B cell (primary cell): ENCODE measurements around the gene PTPN1.

Experiments
- CTCF ChIP-seq: fragments of 200-600 bp; IDR thresholded peaks from one replicate; pipeline ENCODE4 v1.8.0; 2022; ENCODE audit warnings: antibody characterized with exemption, mild to moderate bottlenecking
- EZH2 ChIP-seq: IDR thresholded peaks from 2 replicates; pipeline ENCODE4 v1.6.1; 2012; ENCODE audit warnings: borderline replicate concordance, low read depth, mild to moderate bottlenecking, moderate library complexity, low read length; ENCODE audit not compliant: insufficient read depth, poor library complexity, severe bottlenecking

GRCh38 chr20:50516935-50517816 lies 7.0 kb downstream of the PTPN1 start:
- TF ChIP-seq CTCF (no peak), EZH2 (no peak)
